Progenitor cell of endocrine pancreas (in vitro differentiated cells): ENCODE results near the gene CCND2. TPM values are rescaled to one million over a fixed set of nuclear protein-coding genes. Genes with fewer than 3 reads are reported as not detected.

Source experiments
- DNase-seq: peaks from one replicate; pipeline ENCODE4 v3.0.0; 2021; ENCODE audit warnings: low spot score; ENCODE audit not compliant: unreplicated experiment
- H3K27ac Mint-ChIP-seq: 2 replicates; pipeline ENCODE4 v1.8.0; 2021; ENCODE audit warnings: mild to moderate bottlenecking, moderate library complexity, mixed read lengths
- H3K27me3 Mint-ChIP-seq: 2 replicates; pipeline ENCODE4 v1.8.0; 2021; ENCODE audit warnings: mixed read lengths
- H3K36me3 Mint-ChIP-seq: 2 replicates; pipeline ENCODE4 v1.8.0; 2022; ENCODE audit warnings: mixed read lengths; ENCODE audit not compliant: insufficient read depth
- H3K4me1 Mint-ChIP-seq: 2 replicates; pipeline ENCODE4 v1.8.0; 2021; ENCODE audit warnings: low read depth, mixed read lengths
- H3K4me3 Mint-ChIP-seq: 2 replicates; pipeline ENCODE4 v1.8.0; 2021; ENCODE audit warnings: low read depth, mild to moderate bottlenecking, moderate library complexity, mixed read lengths
- H3K9me3 Mint-ChIP-seq: 2 replicates; pipeline ENCODE4 v1.8.0; 2021; ENCODE audit warnings: low read depth, mixed read lengths
- total RNA-seq: library from RNA; stranded (reverse); gene quantifications from 2 replicates; pipeline ENCODE4 v1.2.1, GENCODE V29; 2021
- TF ChIP-seq, protein P1 (sequence below): fragments of 200-600 bp; sonication (generic); IDR thresholded peaks from one replicate; pipeline ENCODE4 v1.5.0; 2021; ENCODE audit warnings: antibody characterized with exemption, mild to moderate bottlenecking; ENCODE audit not compliant: unreplicated experiment

CCND2 gene
- total RNA-seq, 1 donor from 2014 or later = 463 TPM

DNA sequence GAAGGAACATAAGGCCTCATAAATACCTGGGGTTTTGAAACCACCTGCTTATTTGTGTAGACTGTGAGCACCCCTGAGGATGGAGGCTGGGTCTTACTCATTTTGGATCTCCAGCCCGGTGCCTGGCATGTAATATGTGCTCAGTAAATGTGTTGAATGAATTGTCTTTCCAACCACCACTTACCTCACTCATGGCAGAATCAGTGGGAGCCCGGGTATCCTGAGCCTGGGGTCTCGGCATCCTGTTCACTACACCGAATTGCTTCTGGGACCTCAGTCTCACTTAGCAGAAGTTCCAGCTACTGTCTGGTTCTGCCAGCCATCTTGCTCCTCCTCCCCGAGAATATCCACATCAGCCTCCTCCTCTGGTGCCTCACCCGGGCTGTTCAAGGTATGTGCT lies 43.0 kb upstream of the CCND2 start:
- Mint-ChIP-seq H3K27me3 (peaks cover 46% of the 10 kb centered on the region), H3K27ac (no peak overlapping the region), H3K4me3 (no peak overlapping the region), H3K9me3 (peaks cover 12% of the 10 kb centered on the region), H3K36me3 (no peaks in the 10 kb centered on the region), H3K4me1 (no peaks in the 10 kb centered on the region)
- no peak for DNase-seq
- TF ChIP-seq, protein P1, sequence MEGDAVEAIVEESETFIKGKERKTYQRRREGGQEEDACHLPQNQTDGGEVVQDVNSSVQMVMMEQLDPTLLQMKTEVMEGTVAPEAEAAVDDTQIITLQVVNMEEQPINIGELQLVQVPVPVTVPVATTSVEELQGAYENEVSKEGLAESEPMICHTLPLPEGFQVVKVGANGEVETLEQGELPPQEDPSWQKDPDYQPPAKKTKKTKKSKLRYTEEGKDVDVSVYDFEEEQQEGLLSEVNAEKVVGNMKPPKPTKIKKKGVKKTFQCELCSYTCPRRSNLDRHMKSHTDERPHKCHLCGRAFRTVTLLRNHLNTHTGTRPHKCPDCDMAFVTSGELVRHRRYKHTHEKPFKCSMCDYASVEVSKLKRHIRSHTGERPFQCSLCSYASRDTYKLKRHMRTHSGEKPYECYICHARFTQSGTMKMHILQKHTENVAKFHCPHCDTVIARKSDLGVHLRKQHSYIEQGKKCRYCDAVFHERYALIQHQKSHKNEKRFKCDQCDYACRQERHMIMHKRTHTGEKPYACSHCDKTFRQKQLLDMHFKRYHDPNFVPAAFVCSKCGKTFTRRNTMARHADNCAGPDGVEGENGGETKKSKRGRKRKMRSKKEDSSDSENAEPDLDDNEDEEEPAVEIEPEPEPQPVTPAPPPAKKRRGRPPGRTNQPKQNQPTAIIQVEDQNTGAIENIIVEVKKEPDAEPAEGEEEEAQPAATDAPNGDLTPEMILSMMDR = no peak

DNA sequence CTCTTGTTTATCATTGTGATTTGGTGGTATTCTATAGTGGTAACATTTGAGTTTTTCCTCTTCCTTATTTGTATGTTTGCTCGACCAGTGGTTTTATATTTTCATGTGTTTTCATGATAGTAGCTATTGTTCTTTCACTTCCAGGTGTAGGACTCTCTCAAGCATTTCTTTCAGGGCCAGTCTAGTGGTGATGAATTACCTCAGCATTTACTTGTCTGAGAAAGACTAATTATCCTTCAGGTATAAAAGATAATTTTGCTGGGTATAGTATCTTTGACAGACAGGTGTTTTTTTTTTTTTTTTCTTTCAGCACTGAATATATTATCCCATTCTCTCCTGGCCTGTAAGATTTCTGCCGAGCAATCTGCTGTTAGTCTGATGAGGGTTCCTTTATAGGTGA lies 35.0 kb upstream of the CCND2 start:
- H3K27me3 Mint-ChIP-seq = peaks cover 17% of the 10 kb centered on the region
- H3K4me3 Mint-ChIP-seq = no peak overlapping the region
- no peaks in the 10 kb centered on the region for H3K4me1 Mint-ChIP-seq
- TF ChIP-seq, protein P1 = no peak
- DNase-seq = no peak
- H3K27ac Mint-ChIP-seq = no peak overlapping the region
- H3K36me3 Mint-ChIP-seq = peaks cover 1% of the 10 kb centered on the region
- peaks cover 40% of the 10 kb centered on the region for H3K9me3 Mint-ChIP-seq

DNA sequence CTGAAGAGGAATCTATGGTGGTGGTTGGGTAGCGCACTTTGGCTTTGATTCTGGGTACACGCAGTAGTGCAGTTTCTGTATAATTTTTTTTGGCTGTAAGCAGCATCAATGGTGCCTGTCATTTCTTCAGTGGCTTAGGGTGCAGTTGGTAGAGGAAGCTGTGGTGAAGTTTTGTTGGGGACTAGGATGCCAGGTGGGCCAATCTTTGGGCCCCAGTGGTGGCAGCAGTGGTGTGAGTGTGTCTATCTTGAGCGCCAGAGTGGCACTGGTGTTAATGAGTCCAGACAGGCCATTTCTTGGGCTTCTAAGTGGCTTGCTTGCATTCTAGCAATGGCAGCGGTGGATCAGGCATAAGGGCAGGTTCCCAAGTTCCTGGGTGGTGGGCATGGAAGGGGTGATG lies 33.8 kb upstream of the CCND2 start:
- Mint-ChIP-seq H3K27me3 (peaks cover 20% of the 10 kb centered on the region), H3K9me3 (peaks cover 36% of the 10 kb centered on the region), H3K36me3 (peaks cover 1% of the 10 kb centered on the region), H3K4me3 (no peak overlapping the region), H3K27ac (no peak overlapping the region), H3K4me1 (no peaks in the 10 kb centered on the region)
- TF ChIP-seq, protein P1 = no peak
- DNase-seq = no peak

DNA sequence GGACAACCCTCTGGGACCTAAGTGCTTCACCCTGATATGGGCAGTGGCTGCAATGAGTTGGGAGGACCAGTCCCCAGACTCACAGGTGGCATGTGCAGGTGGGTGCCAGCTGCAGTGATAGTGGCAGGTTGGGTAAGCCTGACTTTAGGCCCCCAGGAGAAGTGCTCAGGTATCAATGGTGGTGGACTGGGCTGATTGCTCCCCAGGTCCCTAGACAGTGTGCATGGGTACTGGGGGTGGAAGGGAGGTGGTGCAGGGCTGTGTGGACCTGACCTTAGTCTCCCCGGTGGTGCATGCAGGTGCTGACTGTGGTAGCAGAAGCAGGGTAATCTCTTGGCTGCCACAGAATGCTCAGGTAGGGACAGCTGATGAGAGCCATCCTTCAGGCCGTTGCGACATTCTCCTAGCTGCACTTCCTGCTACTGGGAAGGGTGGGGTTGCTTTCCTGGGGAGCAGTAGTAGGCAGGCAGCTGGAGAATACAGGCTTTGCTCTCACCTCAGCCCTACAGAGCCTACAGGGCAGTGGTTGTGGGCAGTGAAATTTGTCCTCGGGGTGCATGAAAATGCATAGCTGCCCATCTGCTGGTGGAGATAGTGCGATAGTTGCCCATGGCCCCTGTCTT lies 33.3 kb upstream of the CCND2 start:
- no peak overlapping the region for H3K4me3 Mint-ChIP-seq
- TF ChIP-seq, protein P1 = no peak
- H3K9me3 Mint-ChIP-seq = peaks cover 31% of the 10 kb centered on the region
- DNase-seq = no peak
- H3K27ac Mint-ChIP-seq = no peak overlapping the region
- H3K36me3 Mint-ChIP-seq = peaks cover 1% of the 10 kb centered on the region
- H3K27me3 Mint-ChIP-seq = peaks cover 24% of the 10 kb centered on the region
- peaks cover 4% of the 10 kb centered on the region for H3K4me1 Mint-ChIP-seq

DNA sequence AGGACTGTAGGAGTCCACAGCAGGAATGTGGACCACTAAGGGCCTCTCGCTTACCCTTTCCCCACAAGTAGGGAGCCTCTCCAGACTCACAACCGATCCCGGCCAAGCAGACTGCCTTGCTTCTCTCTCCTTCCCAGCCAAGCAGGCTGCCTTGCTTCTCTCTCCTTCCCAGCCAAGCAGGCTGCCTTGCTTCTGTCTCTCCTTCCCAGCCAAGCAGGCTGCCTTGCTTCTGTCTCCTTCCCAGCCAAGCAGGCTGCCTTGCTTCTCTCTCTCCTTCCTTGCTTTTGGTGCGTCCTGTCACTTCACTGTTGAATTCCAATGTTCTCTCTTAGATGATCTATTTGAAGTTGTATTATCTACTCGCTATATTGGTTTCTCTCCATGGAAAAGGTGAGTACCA lies 32.6 kb upstream of the CCND2 start:
- Mint-ChIP-seq H3K9me3 (peaks cover 28% of the 10 kb centered on the region), H3K36me3 (peaks cover 1% of the 10 kb centered on the region), H3K4me1 (peaks cover 8% of the 10 kb centered on the region), H3K27ac (no peak overlapping the region), H3K27me3 (peaks cover 24% of the 10 kb centered on the region), H3K4me3 (no peak overlapping the region)
- DNase-seq = no peak
- TF ChIP-seq, protein P1 = no peak
